ENCODE data around the gene NOA1.

The NOA1 gene

DNA sequence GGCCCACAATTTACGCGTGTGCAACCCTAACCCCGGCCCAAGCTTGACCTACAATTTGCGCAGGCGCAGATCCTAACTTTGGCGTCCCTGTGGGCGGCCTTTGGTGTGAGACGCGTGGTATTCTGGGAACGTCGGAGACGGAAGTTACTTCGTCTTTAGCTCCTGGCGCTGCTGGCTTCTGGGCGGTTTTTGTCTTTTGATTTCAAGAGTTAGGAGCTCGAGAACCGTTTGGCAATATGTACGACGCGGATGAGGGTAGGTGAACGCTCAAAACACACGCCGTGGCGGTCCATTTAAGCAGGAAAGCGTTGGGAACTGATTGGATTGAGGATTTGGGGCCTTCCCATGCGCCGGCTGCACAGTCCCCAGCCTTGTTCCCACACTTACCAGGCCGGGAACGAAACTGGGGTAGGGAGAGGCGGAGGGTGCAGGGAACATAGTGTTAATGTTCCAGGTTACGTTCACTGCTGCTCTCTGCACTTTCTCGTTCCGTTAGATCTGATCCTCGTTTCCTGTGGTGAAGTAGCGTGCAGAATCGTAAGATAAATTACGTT lies 1.4 kb upstream of the NOA1 start, which contains the start of gene POLR2B:
TSS of gene POLR2B (plus strand) at position 147 of the 554 bp plus-strand sequence. CDS start at position 237, 90 bp downstream.
- H3K4me3 ChIP-seq (ENCODE audit: low read length): peak within 1 kb of the TSS; percentile 99
- peak within 1 kb of the TSS; percentile 93 for H3K9ac ChIP-seq (ENCODE audit: low read length)
- peak within 1 kb of the TSS; percentile 83 for H3K27ac ChIP-seq (ENCODE audit: low read depth, low read length)
- peaks cover 14% of the 10 kb centered on the region for H3K4me1 ChIP-seq (ENCODE audit: control insufficient read depth, insufficient read depth, low read length)
- H3K27me3 ChIP-seq (ENCODE audit: control insufficient read depth, insufficient read depth, low read length): no peaks in the 10 kb centered on the region
- H3K36me3 ChIP-seq (ENCODE audit: control insufficient read depth, insufficient read depth, low read length): peaks cover 3% of the 10 kb centered on the region

GRCh38 chr4:56976837-56977320 lies 527 bp downstream of the NOA1 start:
- Histone ChIP-seq H3K36me3 (ENCODE audit: control insufficient read depth, insufficient read depth, low read length) (peaks cover 21% of the 10 kb centered on the region), H3K9ac (ENCODE audit: low read length) (peak overlapping the region; percentile 61), H3K27ac (ENCODE audit: low read depth, low read length) (peak overlapping the region; percentile 83), H3K4me1 (ENCODE audit: control insufficient read depth, insufficient read depth, low read length) (peaks cover 12% of the 10 kb centered on the region), H3K27me3 (ENCODE audit: control insufficient read depth, insufficient read depth, low read length) (no peaks in the 10 kb centered on the region), H3K4me3 (ENCODE audit: low read length) (peak overlapping the region; percentile 99)

GRCh38 chr4:56976283-56976836 lies 1.0 kb downstream of the NOA1 start:
- H3K36me3 ChIP-seq (ENCODE audit: control insufficient read depth, insufficient read depth, low read length): peaks cover 24% of the 10 kb centered on the region
- H3K4me3 ChIP-seq (ENCODE audit: low read length): peak overlapping the region; percentile 99
- no peaks in the 10 kb centered on the region for H3K27me3 ChIP-seq (ENCODE audit: control insufficient read depth, insufficient read depth, low read length)
- H3K27ac ChIP-seq (ENCODE audit: low read depth, low read length): no peak overlapping the region
- H3K4me1 ChIP-seq (ENCODE audit: control insufficient read depth, insufficient read depth, low read length): peaks cover 11% of the 10 kb centered on the region
- peak overlapping the region; percentile 61 for H3K9ac ChIP-seq (ENCODE audit: low read length)

GRCh38 chr4:56973336-56973735 lies 4.1 kb downstream of the NOA1 start:
- Histone ChIP-seq H3K4me1 (ENCODE audit: control insufficient read depth, insufficient read depth, low read length) (peaks cover 4% of the 10 kb centered on the region), H3K36me3 (ENCODE audit: control insufficient read depth, insufficient read depth, low read length) (peaks cover 35% of the 10 kb centered on the region), H3K27me3 (ENCODE audit: control insufficient read depth, insufficient read depth, low read length) (no peaks in the 10 kb centered on the region), H3K27ac (ENCODE audit: low read depth, low read length) (no peak overlapping the region), H3K4me3 (ENCODE audit: low read length) (no peak overlapping the region), H3K9ac (ENCODE audit: low read length) (no peak overlapping the region)

DNA sequence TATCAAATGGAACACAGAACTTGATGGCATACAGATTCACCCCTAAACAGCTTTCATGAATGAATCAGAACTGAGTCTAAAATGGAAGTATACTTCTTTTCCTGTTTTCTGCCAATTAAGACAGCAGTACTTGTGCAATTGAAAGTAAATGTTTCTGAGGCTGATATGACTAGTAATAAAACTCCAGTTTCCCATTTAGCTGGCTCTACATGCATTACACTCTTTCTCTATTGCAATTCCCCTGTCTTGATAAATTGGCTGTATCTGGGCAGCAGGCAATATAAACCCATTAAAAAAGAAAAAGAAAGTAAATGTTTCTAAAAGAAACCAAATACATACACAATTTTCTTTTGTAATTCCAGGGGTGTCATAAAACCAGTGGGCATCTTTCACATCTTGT lies 4.6 kb downstream of the NOA1 start:
- Histone ChIP-seq H3K27ac (ENCODE audit: low read depth, low read length) (no peak overlapping the region), H3K4me3 (ENCODE audit: low read length) (no peak overlapping the region), H3K36me3 (ENCODE audit: control insufficient read depth, insufficient read depth, low read length) (peaks cover 35% of the 10 kb centered on the region), H3K9ac (ENCODE audit: low read length) (no peak overlapping the region), H3K27me3 (ENCODE audit: control insufficient read depth, insufficient read depth, low read length) (no peaks in the 10 kb centered on the region), H3K4me1 (ENCODE audit: control insufficient read depth, insufficient read depth, low read length) (peaks cover 4% of the 10 kb centered on the region)

- Histone ChIP-seq H3K4me1 (ENCODE audit: control insufficient read depth, insufficient read depth, low read length) (peaks cover 4% of the 10 kb centered on the region), H3K9ac (ENCODE audit: low read length) (no peak overlapping the region), H3K36me3 (ENCODE audit: control insufficient read depth, insufficient read depth, low read length) (peaks cover 35% of the 10 kb centered on the region), H3K4me3 (ENCODE audit: low read length) (no peak overlapping the region), H3K27ac (ENCODE audit: low read depth, low read length) (no peak overlapping the region), H3K27me3 (ENCODE audit: control insufficient read depth, insufficient read depth, low read length) (no peaks in the 10 kb centered on the region)
These were observed 5.0 kb downstream of the NOA1 start for GRCh38 chr4:56972389-56972788.

DNA sequence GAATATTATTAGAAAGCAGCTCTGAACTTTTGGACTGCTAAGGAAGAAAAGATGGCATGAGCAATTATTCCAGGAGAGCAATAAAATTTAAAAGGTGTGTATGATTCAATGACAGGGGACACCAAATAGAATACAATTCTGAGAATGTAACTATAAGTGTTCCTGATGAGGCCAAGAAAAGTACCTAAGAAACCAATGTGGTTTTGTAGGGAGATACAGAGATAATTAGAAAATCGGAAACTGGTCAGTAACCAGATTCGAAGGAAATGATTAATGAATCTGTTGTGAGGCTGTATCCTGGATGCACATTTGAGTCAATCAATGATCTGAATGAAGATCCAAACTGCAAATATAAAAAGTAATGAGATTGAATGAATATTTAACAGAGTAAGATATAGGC lies 6.0 kb downstream of the NOA1 start:
- Histone ChIP-seq H3K27ac (ENCODE audit: low read depth, low read length) (no peak overlapping the region), H3K9ac (ENCODE audit: low read length) (no peak overlapping the region), H3K4me1 (ENCODE audit: control insufficient read depth, insufficient read depth, low read length) (peaks cover 1% of the 10 kb centered on the region), H3K27me3 (ENCODE audit: control insufficient read depth, insufficient read depth, low read length) (no peaks in the 10 kb centered on the region), H3K4me3 (ENCODE audit: low read length) (no peak overlapping the region), H3K36me3 (ENCODE audit: control insufficient read depth, insufficient read depth, low read length) (peaks cover 35% of the 10 kb centered on the region)

DNA sequence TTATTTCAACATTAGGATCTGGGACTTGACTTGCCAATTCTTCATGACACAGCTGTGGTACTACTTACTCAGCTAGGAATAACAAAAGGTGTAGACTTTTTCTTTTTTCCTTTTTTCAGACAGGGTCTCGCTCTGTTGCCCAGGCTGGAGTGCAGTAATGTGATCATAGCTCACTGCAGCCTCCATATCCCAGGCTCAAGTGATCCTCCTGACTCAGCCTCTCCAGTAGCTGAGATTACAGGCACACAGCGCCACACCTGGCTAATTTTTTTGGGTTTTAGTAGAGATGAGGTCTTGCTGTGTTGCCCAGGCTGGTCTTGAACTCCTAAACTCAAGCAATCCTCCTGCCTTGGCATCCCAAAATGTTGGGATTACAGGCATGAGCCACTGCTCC lies 16.3 kb downstream of the NOA1 start:
- peaks cover 12% of the 10 kb centered on the region for H3K36me3 ChIP-seq (ENCODE audit: control insufficient read depth, insufficient read depth, low read length)
- no peak overlapping the region for H3K27ac ChIP-seq (ENCODE audit: low read depth, low read length)
- peaks cover 3% of the 10 kb centered on the region for H3K4me1 ChIP-seq (ENCODE audit: control insufficient read depth, insufficient read depth, low read length)
- no peak overlapping the region for H3K4me3 ChIP-seq (ENCODE audit: low read length)
- no peaks in the 10 kb centered on the region for H3K27me3 ChIP-seq (ENCODE audit: control insufficient read depth, insufficient read depth, low read length)
- no peak overlapping the region for H3K9ac ChIP-seq (ENCODE audit: low read length)

GRCh38 chr4:56959100-56959499 lies 18.3 kb downstream of the NOA1 start:
- Histone ChIP-seq H3K4me3 (ENCODE audit: low read length) (no peak overlapping the region), H3K27me3 (ENCODE audit: control insufficient read depth, insufficient read depth, low read length) (no peaks in the 10 kb centered on the region), H3K27ac (ENCODE audit: low read depth, low read length) (no peak overlapping the region), H3K4me1 (ENCODE audit: control insufficient read depth, insufficient read depth, low read length) (peaks cover 3% of the 10 kb centered on the region), H3K36me3 (ENCODE audit: control insufficient read depth, insufficient read depth, low read length) (peaks cover 2% of the 10 kb centered on the region), H3K9ac (ENCODE audit: low read length) (no peak overlapping the region)

- Histone ChIP-seq H3K27me3 (ENCODE audit: control insufficient read depth, insufficient read depth, low read length) (no peaks in the 10 kb centered on the region), H3K9ac (ENCODE audit: low read length) (no peak overlapping the region), H3K36me3 (ENCODE audit: control insufficient read depth, insufficient read depth, low read length) (no peaks in the 10 kb centered on the region), H3K27ac (ENCODE audit: low read depth, low read length) (no peak overlapping the region), H3K4me1 (ENCODE audit: control insufficient read depth, insufficient read depth, low read length) (peaks cover 3% of the 10 kb centered on the region), H3K4me3 (ENCODE audit: low read length) (peak overlapping the region; percentile 18)
These were observed 19.3 kb downstream of the NOA1 start for GRCh38 chr4:56958111-56958517.

DNA sequence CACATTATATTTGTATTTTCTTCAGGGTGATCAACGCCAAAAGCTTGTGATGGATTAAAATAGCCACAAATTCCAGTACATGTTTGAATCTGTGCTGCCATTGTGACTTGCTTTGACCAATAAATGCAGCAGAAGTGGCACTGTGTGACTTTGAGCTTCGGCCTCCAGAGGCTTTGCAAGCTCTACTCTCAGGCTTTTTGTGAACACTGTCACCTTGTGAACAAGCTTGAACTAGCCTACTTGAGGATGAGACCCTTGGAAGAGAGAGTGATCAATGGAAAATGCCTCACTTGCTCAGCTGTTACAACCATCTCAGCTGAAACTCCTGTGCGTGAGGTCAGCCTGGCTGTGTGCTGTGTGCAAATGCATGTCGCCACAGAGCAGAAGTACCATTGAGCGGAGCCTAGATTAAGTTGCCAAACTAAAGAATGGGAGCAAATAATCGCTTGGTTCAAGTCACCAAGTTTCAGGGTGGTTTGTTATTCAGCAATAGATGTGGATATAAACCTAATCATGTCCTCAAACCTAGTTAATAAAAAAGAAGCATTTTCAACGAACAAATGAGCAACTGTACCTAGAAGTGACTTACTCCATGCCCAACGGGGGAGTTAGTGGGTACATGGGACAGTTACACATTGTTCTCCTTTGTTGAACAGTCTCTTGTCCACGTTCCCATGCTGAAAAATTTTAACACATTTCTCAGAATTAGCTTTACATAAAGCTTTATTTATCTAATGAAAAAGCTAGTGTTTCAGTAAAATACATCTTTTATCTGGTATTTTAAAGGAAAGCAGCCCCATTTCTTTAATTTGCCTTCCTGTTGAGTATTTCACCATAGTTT lies 23.5 kb downstream of the NOA1 start:
- Histone ChIP-seq H3K4me3 (ENCODE audit: low read length) (no peak overlapping the region), H3K27me3 (ENCODE audit: control insufficient read depth, insufficient read depth, low read length) (no peaks in the 10 kb centered on the region), H3K9ac (ENCODE audit: low read length) (no peak overlapping the region), H3K4me1 (ENCODE audit: control insufficient read depth, insufficient read depth, low read length) (peaks cover 3% of the 10 kb centered on the region), H3K27ac (ENCODE audit: low read depth, low read length) (no peak overlapping the region), H3K36me3 (ENCODE audit: control insufficient read depth, insufficient read depth, low read length) (no peaks in the 10 kb centered on the region)

DNA sequence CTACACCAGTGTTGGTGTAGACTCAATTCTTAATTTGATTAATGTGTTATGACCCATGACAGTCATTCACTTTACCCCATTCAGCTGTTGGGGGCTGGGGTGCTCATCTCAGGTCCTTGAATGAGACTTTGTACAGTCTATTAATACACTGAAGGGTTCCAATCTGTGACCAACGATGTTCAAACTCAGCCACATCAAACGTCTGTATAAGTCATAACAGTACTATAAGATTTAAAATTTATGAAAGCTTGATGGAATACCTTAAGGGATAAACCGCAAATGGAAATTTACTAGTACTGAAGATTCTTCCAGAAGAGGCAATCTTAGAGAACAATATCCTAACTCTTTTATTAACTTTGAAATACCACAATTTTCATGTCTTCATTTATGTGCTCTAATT lies 36.0 kb downstream of the NOA1 start:
- Histone ChIP-seq H3K27ac (ENCODE audit: low read depth, low read length) (no peak overlapping the region), H3K36me3 (ENCODE audit: control insufficient read depth, insufficient read depth, low read length) (no peaks in the 10 kb centered on the region), H3K9ac (ENCODE audit: low read length) (no peak overlapping the region), H3K4me3 (ENCODE audit: low read length) (no peak overlapping the region), H3K4me1 (ENCODE audit: control insufficient read depth, insufficient read depth, low read length) (no peaks in the 10 kb centered on the region), H3K27me3 (ENCODE audit: control insufficient read depth, insufficient read depth, low read length) (no peaks in the 10 kb centered on the region)
